DOHH2 (cell line): ENCODE results near the gene LRP8.

Experiments
- H3F3A ChIP-seq: fragments of 200-600 bp; sonication (generic), shearing (Covaris generic); 2 replicates; pipeline ENCODE4 v1.6.0; 2016; ENCODE audit warnings: antibody characterized with exemption, mild to moderate bottlenecking; ENCODE audit not compliant: control insufficient read depth, insufficient read depth
- H3K27ac ChIP-seq: fragments of 200-600 bp; sonication (generic); 2 replicates; pipeline ENCODE4 v1.5.1; 2014; ENCODE audit warnings: low read depth, mild to moderate bottlenecking, low read length, moderate library complexity
- H3K27me3 ChIP-seq: fragments of 200-600 bp; sonication (generic); 2 replicates; pipeline ENCODE4 v1.6.1; 2014; ENCODE audit warnings: mild to moderate bottlenecking, low read length, mixed read lengths; ENCODE audit not compliant: control insufficient read depth
- H3K36me3 ChIP-seq: fragments of 200-600 bp; sonication (generic); 2 replicates; pipeline ENCODE4 v1.6.1; 2014; ENCODE audit warnings: mild to moderate bottlenecking, low read length, moderate library complexity, mixed read lengths; ENCODE audit not compliant: control insufficient read depth
- H3K4me1 ChIP-seq: fragments of 200-600 bp; sonication (generic); 2 replicates; pipeline ENCODE4 v1.6.1; 2014; ENCODE audit warnings: mild to moderate bottlenecking, low read length, mixed read lengths; ENCODE audit not compliant: control insufficient read depth
- H3K4me2 ChIP-seq: fragments of 200-600 bp; sonication (generic); 2 replicates; pipeline ENCODE4 v1.6.0; 2014; ENCODE audit warnings: mild to moderate bottlenecking, low read length, moderate library complexity
- H3K4me3 ChIP-seq: fragments of 200-600 bp; sonication (generic); 2 replicates; pipeline ENCODE4 v1.5.1; 2014; ENCODE audit warnings: mild to moderate bottlenecking, low read length, mixed read lengths
- H3K79me2 ChIP-seq: fragments of 200-600 bp; sonication (generic); 2 replicates; pipeline ENCODE4 v1.6.1; 2014; ENCODE audit warnings: mild to moderate bottlenecking, low read length, mixed read lengths; ENCODE audit not compliant: control insufficient read depth
- H3K9me2 ChIP-seq: fragments of 200-600 bp; sonication (generic); replicated peaks from 2 replicates; pipeline ENCODE4 v1.6.1; 2014; ENCODE audit warnings: mild to moderate bottlenecking, low read length, mixed read lengths; ENCODE audit not compliant: control insufficient read depth
- H3K9me3 ChIP-seq: fragments of 200-600 bp; sonication (generic); 2 replicates; pipeline ENCODE4 v1.6.1; 2014; ENCODE audit warnings: antibody characterized with exemption, low read length, mixed read lengths; ENCODE audit not compliant: control insufficient read depth, insufficient read depth
- H4K20me1 ChIP-seq: fragments of 200-600 bp; sonication (generic); 2 replicates; pipeline ENCODE4 v1.6.0; 2014; ENCODE audit warnings: low read depth, mild to moderate bottlenecking, antibody characterized with exemption, low read length, moderate library complexity; ENCODE audit not compliant: control insufficient read depth, insufficient read depth
- CTCF ChIP-seq: fragments of 200-600 bp; sonication (generic); IDR thresholded peaks from one replicate; pipeline ENCODE4 v1.5.1; 2014; ENCODE audit warnings: antibody characterized with exemption, mild to moderate bottlenecking, low read depth, low read length; ENCODE audit not compliant: poor library complexity, severe bottlenecking
- EZH2phosphoT487 ChIP-seq: fragments of 200-600 bp; sonication (generic); IDR thresholded peaks from 2 replicates; pipeline ENCODE4 v1.6.1; 2017; ENCODE audit warnings: borderline replicate concordance, mild to moderate bottlenecking, antibody characterized with exemption, low read length, moderate library complexity, mixed read lengths

LRP8 gene

GRCh38 chr1:53338423-53338822 is 10.6 kb upstream of the LRP8 start:
- Histone ChIP-seq H3K27me3 (no peaks in the 10 kb centered on the region), H3K4me3 (no peak overlapping the region), H3K27ac (no peak overlapping the region), H3K79me2 (no peaks in the 10 kb centered on the region), H3K9me3 (no peaks in the 10 kb centered on the region), H4K20me1 (no peaks in the 10 kb centered on the region), H3K4me1 (peaks cover 9% of the 10 kb centered on the region), H3K4me2 (no peak overlapping the region), H3K36me3 (0 out of 2 replicates have a peak, but pooled peaks cover 3% of the 10 kb centered on the region), H3K9me2 (no peaks in the 10 kb centered on the region), H3F3A (peaks cover 3% of the 10 kb centered on the region; the same call in 1 of the 2 replicates)
- TF ChIP-seq CTCF, result no peak
- TF ChIP-seq EZH2phosphoT487, result no peak

- Histone ChIP-seq H3K27me3 (no peaks in the 10 kb centered on the region), H3K9me2 (no peaks in the 10 kb centered on the region)
Measured at GRCh38 chr1:53337499-53337898, 9.6 kb upstream of the LRP8 start.

GRCh38 chr1:53336146-53336545 is 8.3 kb upstream of the LRP8 start:
- Histone ChIP-seq H3F3A (peaks cover 3% of the 10 kb centered on the region; the same call in 1 of the 2 replicates), H3K27me3 (no peaks in the 10 kb centered on the region), H3K4me3 (no peak overlapping the region), H3K4me1 (peaks cover 9% of the 10 kb centered on the region), H3K9me3 (no peaks in the 10 kb centered on the region), H4K20me1 (no peaks in the 10 kb centered on the region), H3K27ac (no peak overlapping the region), H3K4me2 (no peak overlapping the region), H3K79me2 (no peaks in the 10 kb centered on the region), H3K9me2 (no peaks in the 10 kb centered on the region), H3K36me3 (0 out of 2 replicates have a peak, but pooled peaks cover 3% of the 10 kb centered on the region)
- TF ChIP-seq CTCF (no peak), EZH2phosphoT487 (no peak)

More at GRCh38 chr1:53337499-53337898, 9.6 kb upstream of the LRP8 start:
- H3K4me2 ChIP-seq, result no peak overlapping the region
- H4K20me1 ChIP-seq, result no peaks in the 10 kb centered on the region
- 0 out of 2 replicates have a peak, but pooled peaks cover 3% of the 10 kb centered on the region for H3K36me3 ChIP-seq
- H3K4me1 ChIP-seq, result peaks cover 9% of the 10 kb centered on the region
- H3F3A ChIP-seq, result peaks cover 3% of the 10 kb centered on the region; the same call in 1 of the 2 replicates
- H3K9me3 ChIP-seq, result no peaks in the 10 kb centered on the region
- no peaks in the 10 kb centered on the region for H3K79me2 ChIP-seq
- no peak overlapping the region for H3K4me3 ChIP-seq
- TF ChIP-seq EZH2phosphoT487, result no peak
- no peak for TF ChIP-seq CTCF
- no peak overlapping the region for H3K27ac ChIP-seq
